GM10266 (cell line): ENCODE measurements around the gene PGA4.
"Not testable (repeated sequence)": the region's sequence is repeated elsewhere in the genome, so short reads cannot be mapped to it uniquely, and the experiment has no call there.

Source experiments
- DNase-seq: peaks from one replicate; pipeline ENCODE4 v3.0.0; 2012; ENCODE audit errors: extremely low spot score
- TF ChIP-seq, protein P1 (sequence below): IDR thresholded peaks from 2 replicates; pipeline ENCODE4 v1.5.1; 2012; ENCODE audit warnings: mild to moderate bottlenecking, low read depth; ENCODE audit not compliant: control insufficient read depth, insufficient read depth; ENCODE audit errors: missing control alignments

Gene PGA4

DNA sequence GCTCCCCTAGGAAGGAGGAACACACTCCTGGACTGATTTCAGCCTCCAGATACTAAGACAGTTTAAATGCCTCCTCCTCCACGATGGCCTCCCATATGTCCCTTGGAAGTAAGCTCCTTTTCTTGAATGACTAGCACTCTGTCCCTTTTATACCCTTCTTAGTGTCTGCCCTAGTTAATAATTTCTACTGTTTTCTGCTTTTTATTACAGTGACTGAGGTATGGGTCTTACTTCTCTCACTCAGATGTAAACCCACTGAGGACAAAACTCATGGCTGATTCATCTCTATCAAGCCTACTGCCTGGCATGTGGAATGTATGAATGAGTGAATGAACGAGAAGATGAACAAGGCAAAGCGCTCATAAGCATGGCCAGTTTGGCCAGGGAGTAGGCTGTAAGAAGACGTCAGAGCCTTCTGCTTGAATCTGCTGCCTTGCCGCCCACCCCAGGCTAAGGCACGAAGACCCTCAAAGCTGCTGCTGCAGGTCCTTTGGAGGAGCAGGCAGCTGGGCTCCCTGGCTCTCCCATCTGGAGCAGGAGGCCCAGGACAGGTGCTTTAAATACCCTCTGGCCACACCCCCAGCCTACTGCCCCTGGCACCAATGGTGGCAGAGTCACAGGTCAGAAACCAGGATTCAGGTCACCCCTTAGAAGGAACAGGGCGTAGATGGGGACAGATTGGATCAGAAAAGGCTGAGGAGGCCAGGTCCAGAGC lies 27.0 kb upstream of the PGA4 start:
- TF ChIP-seq, protein P1, sequence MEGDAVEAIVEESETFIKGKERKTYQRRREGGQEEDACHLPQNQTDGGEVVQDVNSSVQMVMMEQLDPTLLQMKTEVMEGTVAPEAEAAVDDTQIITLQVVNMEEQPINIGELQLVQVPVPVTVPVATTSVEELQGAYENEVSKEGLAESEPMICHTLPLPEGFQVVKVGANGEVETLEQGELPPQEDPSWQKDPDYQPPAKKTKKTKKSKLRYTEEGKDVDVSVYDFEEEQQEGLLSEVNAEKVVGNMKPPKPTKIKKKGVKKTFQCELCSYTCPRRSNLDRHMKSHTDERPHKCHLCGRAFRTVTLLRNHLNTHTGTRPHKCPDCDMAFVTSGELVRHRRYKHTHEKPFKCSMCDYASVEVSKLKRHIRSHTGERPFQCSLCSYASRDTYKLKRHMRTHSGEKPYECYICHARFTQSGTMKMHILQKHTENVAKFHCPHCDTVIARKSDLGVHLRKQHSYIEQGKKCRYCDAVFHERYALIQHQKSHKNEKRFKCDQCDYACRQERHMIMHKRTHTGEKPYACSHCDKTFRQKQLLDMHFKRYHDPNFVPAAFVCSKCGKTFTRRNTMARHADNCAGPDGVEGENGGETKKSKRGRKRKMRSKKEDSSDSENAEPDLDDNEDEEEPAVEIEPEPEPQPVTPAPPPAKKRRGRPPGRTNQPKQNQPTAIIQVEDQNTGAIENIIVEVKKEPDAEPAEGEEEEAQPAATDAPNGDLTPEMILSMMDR, result no peak
- DNase-seq, result no peak

DNA sequence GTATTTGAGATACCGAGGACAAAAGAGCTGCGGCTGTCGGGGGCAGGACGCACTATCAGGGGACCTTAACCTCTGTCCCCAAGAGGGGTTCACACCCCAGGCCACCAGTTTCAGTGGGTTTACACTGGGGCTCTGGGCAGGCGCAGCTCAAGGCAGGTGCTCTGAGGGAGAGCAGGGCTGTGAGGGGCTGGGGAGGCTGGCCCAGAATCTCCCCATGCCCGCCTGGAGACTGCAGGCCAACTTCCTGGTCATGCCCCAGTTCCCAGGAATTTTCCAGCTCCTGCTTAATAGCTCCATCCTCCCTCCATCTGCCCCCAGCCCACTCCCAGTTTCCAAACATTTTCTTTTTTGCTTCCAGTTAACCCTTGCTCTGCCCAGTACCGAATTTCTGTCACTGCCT lies 26.4 kb upstream of the PGA4 start:
- TF ChIP-seq, protein P1, result no peak
- peak; percentile 1 for DNase-seq

DNA sequence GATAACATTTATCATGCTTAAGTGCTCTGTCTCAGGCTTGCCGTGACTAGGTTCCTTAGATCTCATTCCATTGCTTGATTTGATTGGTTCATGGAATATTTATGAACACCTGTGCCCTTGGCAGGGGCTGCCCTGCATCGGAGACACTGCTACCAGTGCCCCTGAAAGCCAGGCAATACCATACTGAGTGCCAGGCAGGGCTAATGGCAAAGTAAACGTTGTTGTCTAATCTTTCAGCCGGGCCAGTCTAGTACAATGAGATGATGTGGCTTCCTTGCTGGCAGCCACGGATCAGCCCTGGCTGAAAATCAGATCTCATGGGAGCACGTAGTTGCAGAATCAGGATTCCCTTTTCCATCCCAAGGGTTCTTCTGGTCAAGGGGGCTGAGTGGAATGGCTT lies 23.8 kb upstream of the PGA4 start:
- TF ChIP-seq, protein P1, result no peak
- DNase-seq, result no peak

DNA sequence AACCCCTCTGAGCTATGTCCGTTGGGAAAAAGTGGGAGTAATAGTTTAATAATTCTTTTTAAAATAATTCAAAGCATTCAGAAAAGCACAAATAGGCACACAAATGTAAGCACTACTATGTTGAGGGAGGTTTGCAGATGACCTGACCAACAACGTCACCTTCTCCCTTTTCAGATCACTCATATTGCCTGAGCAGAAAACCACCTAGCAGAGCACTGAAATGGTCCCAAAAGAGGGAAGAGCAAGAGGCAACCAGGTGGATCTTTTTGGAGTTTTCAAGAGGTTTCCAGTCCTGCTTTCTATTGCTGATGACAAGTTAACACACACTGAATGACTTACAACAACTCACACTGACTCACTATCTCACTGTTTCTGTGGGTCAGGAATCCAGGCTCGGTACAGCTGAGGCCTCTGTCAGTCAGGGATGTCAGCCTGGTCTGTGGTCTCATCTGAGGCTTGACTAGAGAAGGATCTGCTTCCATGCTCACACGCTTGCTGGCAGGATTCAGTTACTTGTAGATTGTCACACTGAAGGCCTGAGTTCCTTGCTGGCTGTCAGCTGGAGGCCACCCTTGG lies 23.1 kb upstream of the PGA4 start:
- TF ChIP-seq, protein P1, result no peak
- no peak for DNase-seq

DNA sequence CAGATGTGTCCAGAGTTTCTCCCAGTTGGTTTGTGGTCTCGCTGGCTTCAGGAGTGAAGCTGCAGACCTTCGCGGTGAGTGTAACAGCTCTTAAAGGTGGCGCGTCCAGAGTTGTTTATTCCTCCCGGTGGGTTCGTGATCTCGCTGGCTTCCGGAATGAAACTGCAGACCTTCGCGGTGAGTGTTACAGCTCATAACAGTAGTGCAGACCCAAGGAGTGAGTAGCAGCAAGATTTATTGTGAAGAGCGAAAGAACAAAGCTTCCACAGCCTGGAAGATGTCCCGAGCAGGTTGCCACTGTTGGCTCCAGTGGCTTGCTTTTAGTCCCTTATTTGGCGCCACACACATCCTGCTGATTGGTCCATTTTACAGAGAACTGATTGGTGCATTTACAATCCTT lies 20.7 kb upstream of the PGA4 start:
- TF ChIP-seq, protein P1, result no peak
- no peak for DNase-seq

DNA sequence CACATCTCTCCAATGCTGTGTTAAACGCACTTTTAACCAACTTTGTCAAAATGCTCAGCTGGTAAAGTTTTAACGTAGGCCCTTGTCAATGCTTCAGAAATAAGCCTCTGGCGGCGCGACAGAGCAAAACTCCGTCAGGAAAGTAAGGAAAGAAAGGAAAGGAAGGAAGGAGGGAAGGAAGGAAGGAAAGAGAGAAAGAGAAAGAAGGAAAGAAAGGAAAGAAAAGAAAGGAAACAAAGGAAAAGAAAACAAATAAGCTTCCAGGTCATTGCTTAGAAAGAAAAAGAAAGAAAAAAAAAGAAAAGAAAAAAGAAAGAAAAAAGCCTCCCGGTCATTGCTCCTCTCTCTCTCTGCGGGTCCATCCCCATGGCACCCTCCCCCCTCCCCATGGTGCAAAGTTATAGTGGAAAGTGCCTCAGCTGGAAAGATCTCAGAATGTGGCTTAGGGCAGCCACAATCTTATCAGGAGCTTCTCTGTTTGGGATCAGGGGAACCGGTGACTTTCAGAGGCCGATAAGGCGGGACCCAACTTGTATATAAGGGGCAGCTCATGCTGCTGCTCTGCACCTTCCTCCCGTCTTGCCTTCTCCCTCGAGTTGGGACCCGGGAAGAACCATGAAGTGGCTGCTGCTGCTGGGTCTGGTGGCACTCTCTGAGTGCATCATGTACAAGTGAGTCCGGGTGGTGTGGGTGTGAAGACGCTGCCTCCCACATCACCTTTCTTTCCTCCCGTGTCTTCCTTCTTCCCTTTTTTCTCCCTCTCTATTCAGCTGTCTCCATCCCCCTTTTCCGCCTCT lies 19.0 kb upstream of the PGA4 start, which contains the start of gene PGA3:
TSS of gene PGA3 (plus strand) at position 566 of the 797 bp plus-strand sequence. CDS start at position 616, 50 bp downstream.
- not testable (repeated sequence) for DNase-seq

DNA sequence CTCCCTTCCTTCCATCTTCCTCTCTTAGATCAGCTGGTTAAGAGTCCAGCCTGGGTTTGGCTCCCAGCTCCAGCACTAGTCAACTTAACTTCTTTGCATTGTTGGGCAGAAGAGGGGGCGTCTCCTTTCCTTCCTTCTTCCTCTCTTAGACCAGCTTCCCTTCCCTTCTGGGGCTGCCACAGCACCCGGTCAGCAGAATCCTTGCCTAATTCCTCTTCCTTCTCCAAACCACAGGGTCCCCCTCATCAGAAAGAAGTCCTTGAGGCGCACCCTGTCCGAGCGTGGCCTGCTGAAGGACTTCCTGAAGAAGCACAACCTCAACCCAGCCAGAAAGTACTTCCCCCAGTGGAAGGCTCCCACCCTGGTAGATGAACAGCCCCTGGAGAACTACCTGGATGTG lies 18.3 kb upstream of the PGA4 start:
- DNase-seq, result not testable (repeated sequence)

DNA sequence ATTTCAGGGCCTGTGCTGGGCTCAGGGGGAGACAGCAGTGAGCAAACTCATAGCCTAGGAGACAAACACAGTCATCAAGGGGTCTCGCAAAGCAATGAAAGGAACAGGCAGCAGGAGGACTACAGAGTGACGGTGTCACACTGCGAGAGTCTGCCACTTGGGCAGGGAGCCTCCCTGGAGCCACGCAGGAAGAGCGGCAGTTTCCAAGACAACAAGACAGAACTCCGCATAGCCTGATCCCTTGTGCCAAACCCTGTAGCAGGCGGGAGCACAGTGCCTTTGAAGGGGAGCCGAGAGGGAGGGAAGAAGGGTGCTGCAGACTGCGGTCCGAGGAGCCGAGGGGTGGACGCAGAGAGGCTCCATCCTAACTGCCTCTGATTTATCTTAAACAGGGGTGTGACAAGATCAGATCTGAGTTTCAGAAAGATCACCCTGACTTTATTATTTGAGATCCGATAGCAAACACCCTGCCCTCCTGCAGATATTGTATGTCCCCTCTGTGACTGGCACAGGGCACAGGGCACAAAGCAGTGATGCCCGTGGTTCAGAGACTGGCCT lies 17.6 kb upstream of the PGA4 start:
- not testable (repeated sequence) for DNase-seq

DNA sequence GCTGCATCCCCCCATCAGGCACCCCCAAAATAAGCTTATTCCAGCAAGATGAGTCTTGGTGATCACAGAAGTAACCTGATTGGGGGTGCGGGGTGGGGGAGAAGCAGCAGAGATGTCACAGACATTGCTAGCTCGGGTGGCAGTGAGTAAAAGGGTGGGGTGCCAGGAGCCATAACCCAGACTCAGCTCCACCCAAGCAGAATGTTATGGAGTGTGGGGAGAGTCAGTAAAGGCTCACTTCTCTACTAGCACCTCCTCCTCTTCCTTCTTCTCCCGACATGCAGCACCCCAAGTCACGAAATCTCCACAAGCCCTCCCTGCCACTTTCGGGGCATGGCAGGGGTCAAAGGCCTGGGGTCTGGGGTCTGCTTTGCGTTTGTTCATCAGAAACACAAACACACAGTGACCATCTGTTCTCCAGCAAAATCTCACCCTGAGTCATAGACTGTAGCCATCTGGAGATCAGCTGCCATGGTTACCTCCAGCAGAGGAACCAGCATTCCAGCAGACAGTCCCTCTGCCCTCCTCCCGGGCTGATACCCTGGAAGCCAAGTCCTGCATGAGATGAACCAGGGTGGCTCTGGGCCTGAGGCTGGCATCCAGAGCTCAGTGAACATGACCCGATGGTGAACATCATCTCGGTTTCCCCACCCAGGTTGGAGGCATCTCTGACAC lies 14.4 kb upstream of the PGA4 start:
- not testable (repeated sequence) for DNase-seq

DNA sequence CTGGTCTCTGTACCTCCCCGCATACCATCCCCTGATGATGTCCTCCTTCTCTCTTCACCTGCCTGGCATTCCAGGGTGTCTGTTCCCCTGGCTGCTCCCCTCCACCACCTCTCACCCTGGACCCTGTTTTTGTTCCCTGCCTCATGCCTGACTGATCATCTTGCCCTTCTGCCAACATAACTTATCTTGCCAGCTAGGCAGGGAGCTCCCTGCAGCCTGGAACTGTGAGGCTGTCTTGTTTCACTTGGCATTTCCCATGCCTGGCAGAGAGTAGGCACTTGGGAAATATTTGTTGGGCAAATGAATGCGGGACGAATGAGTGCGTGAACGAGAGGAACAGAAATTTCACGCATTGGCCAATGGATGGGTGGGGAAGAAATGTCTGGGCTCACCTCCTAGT lies 11.5 kb upstream of the PGA4 start:
- DNase-seq, result not testable (repeated sequence)

DNA sequence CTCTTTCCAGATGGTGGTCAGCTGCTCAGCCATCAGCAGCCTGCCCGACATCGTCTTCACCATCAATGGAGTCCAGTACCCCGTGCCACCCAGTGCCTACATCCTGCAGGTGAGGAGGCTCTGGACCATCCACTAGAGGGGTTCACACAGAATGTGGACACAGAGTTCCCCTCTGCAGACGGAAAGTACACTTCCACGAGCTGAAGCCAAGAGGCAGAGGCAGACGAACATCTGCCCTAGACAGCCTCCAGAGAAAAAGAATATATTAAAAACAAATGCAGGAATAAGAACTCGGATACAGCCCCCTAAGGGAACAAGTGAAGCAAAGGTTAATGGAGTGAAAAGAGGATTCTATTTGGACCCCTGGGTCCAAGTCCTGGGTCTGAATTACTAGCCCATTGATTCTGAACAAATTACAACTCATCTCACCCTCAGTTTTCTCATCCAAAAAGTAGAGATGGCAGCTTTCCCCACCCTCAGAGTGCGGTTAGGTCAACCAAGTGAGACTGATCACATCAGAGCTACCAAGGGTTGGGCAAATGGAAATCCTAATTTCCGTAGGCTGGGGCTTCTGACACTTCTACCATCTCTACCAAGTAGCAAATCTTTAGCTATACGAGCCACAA lies 10.7 kb upstream of the PGA4 start:
- not testable (repeated sequence) for DNase-seq

DNA sequence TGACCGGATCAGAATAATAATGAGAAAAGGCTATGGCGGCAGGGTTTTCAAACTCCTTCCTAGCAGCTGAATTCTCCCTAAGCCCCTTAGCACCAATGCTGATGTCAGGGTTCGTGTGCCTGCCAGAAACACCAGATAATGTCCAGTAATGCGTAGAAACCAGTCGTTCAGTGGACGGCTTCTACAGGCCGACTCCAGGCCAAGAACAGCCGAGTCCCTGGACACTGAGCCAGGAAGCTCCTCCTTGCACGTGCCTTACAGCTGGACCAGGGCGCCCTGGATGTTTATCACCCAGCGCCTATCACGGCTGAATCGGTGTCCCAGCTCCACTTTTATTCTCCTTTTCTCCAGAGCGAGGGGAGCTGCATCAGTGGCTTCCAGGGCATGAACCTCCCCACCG lies 9.9 kb upstream of the PGA4 start:
- not testable (repeated sequence) for DNase-seq

DNA sequence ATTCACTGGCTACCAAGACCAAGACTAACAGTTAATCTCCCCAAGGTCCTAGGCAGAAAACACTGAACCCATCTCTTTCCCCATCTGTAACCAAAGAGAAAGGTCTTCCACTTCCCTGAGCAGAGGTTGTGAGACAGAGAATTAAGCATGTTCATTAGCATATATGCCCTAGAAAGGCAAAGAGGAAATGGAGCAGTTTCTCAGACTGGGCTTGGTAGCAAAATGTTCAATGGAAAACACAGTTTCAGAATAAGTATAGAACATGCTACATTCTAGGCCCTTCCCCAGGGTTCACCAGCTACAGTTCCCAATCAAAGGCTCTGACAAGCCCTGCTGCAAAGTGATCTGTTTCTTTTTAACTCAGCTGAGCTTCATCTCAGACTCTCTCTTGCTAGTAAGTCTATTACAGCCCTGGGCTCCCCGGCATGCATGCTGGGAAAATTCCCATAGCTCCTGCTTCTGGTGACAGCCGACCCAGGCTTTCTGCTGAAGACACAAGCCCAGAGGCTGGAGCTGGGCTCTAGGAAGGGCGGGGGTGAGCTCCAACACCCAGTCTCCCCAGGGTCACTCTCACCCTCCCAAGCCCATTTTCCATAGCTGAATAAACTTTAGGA lies 8.3 kb upstream of the PGA4 start:
- DNase-seq, result not testable (repeated sequence)
